SK-N-SH (cell line): ENCODE results near the gene PRR36. TPM values are rescaled to one million over a fixed set of nuclear protein-coding genes. Genes with fewer than 3 reads are reported as not detected.

ENCODE experiments used
- CTCF ChIA-PET: fragments of 300-600, 350-600 bp; formaldehyde crosslinking; extraction: SDS; loops from one replicate; lab custom pipeline; 2021; lab: Yijun Ruan, JAX
- POLR2A ChIA-PET: fragments of 350-600 bp; sonication (Branson Sonifier 250); formaldehyde crosslinking; extraction: SDS; loops from one replicate; lab custom pipeline; 2020; ENCODE audit warnings: antibody characterized with exemption, inconsistent platforms; lab: Yijun Ruan, JAX
- DNase-seq: peaks from one replicate; pipeline ENCODE4 v3.0.0; 2012
- H2AFZ ChIP-seq: fragments of 200-600 bp; sonication (generic); 2 replicates; pipeline ENCODE4 v1.8.1; 2016; ENCODE audit warnings: antibody characterized with exemption, mild to moderate bottlenecking, low read depth
- H3F3A ChIP-seq: fragments of 200-600 bp; sonication (generic); replicated peaks from 2 replicates; pipeline ENCODE3; 2016; ENCODE audit warnings: antibody characterized with exemption, mild to moderate bottlenecking; ENCODE audit not compliant: insufficient read depth
- H3K27ac ChIP-seq, 2 experiments: fragments of 200-500 bp in 1 of 2; fragments of 200-600 bp in 1 of 2; sonication (Bioruptor generic) in 1 of 2; sonication (generic), shearing (Covaris generic) in 1 of 2; 2 replicates each; pipeline versions ENCODE4 v1.5.1 to v1.6.1; 2014 to 2016; ENCODE audit warnings: low read depth in 2 of 2, inconsistent platforms in 1 of 2, low read length in 1 of 2, mild to moderate bottlenecking in 1 of 2, mixed read lengths in 1 of 2
- H3K27me3 ChIP-seq: fragments of 200-600 bp; sonication (generic), shearing (Covaris generic); 2 replicates; pipeline ENCODE4 v1.6.1; 2016; ENCODE audit warnings: mixed run types; ENCODE audit not compliant: insufficient read depth
- H3K36me3 ChIP-seq, 2 experiments: fragments of 200-500 bp in 1 of 2; fragments of 200-600 bp in 1 of 2; sonication (Bioruptor generic) in 1 of 2; sonication (generic) in 1 of 2; replicated peaks in 1 of 2; 2 replicates each; pipeline versions ENCODE3 to v1.5.1; 2014 to 2016; ENCODE audit warnings: low read length in 1 of 2, mild to moderate bottlenecking in 1 of 2; ENCODE audit not compliant: insufficient read depth in 2 of 2, control insufficient read depth in 1 of 2
- H3K4me1 ChIP-seq, 2 experiments: fragments of 200-500 bp in 1 of 2; fragments of 200-600 bp in 1 of 2; sonication (Bioruptor generic) in 1 of 2; sonication (generic), shearing (Covaris generic) in 1 of 2; 2 replicates each; pipeline versions ENCODE4 v1.5.1 to v1.6.1; 2014 to 2016; ENCODE audit warnings: low read depth in 1 of 2, low read length in 1 of 2, mixed run types in 1 of 2; ENCODE audit not compliant: insufficient read depth in 2 of 2, control insufficient read depth in 1 of 2
- H3K4me2 ChIP-seq: fragments of 200-600 bp; sonication (generic), shearing (Covaris generic); 2 replicates; pipeline ENCODE4 v1.6.1; 2017; ENCODE audit warnings: mixed run types
- H3K4me3 ChIP-seq, 2 experiments: fragments of 200-500 bp in 1 of 2; fragments of 200-600 bp in 1 of 2; sonication (Bioruptor generic) in 1 of 2; sonication (generic), shearing (Covaris generic) in 1 of 2; 2 replicates each; pipeline versions ENCODE4 v1.5.1 to v1.8.1; 2014 to 2016; ENCODE audit warnings: low read depth in 2 of 2, inconsistent platforms in 1 of 2, low read length in 1 of 2, mild to moderate bottlenecking in 1 of 2, mixed read lengths in 1 of 2, moderate library complexity in 1 of 2
- H3K79me2 ChIP-seq: fragments of 200-600 bp; sonication (generic); 2 replicates; pipeline ENCODE4 v1.8.1; 2017; ENCODE audit warnings: mild to moderate bottlenecking; ENCODE audit not compliant: insufficient read depth
- H3K9ac ChIP-seq: fragments of 200-600 bp; sonication (generic); 2 replicates; pipeline ENCODE4 v1.6.1; 2017; ENCODE audit warnings: mixed run types
- H3K9me2 ChIP-seq: fragments of 200-600 bp; sonication (generic); 2 replicates; pipeline ENCODE4 v1.6.1; 2017; ENCODE audit warnings: mixed run types
- H3K9me3 ChIP-seq: fragments of 200-600 bp; sonication (generic); 2 replicates; pipeline ENCODE4 v1.6.1; 2017; ENCODE audit warnings: mixed run types, mild to moderate bottlenecking, moderate library complexity
- H4K20me1 ChIP-seq: fragments of 200-600 bp; sonication (generic); 2 replicates; pipeline ENCODE4 v1.6.1; 2017; ENCODE audit warnings: mild to moderate bottlenecking, mixed run types; ENCODE audit not compliant: insufficient read depth
- EZH2phosphoT487 ChIP-seq: fragments of 200-600 bp; sonication (generic); IDR thresholded peaks from 2 replicates; pipeline ENCODE4 v1.6.1; 2017; ENCODE audit warnings: low read depth, mixed run types, mild to moderate bottlenecking, antibody characterized with exemption, moderate library complexity, borderline replicate concordance
- FOSL2 ChIP-seq: IDR thresholded peaks from 2 replicates; pipeline ENCODE4 v1.4.0; 2012; ENCODE audit warnings: low read depth, mild to moderate bottlenecking, moderate library complexity, borderline replicate concordance
- GABPA ChIP-seq: IDR thresholded peaks from 2 replicates; pipeline ENCODE4 v1.4.0; 2012; ENCODE audit warnings: low read depth, mild to moderate bottlenecking
- GATA2 ChIP-seq: sonication (generic); formaldehyde crosslinking; IDR thresholded peaks from 2 replicates; pipeline ENCODE4 v1.5.0; 2020; ENCODE audit warnings: mild to moderate bottlenecking, missing genetic modification reagents
- MAX ChIP-seq: IDR thresholded peaks from 2 replicates; pipeline ENCODE4 v1.4.0; 2012; ENCODE audit warnings: low read depth
- NFIC ChIP-seq: IDR thresholded peaks from 2 replicates; pipeline ENCODE4 v1.4.0; 2012; ENCODE audit warnings: borderline replicate concordance
- PBX3 ChIP-seq: IDR thresholded peaks from 2 replicates; pipeline ENCODE4; 2012
- POLR2AphosphoS5 ChIP-seq: IDR thresholded peaks from 2 replicates; pipeline ENCODE4 v1.6.1; 2012; ENCODE audit warnings: low read depth, low read length
- RAD21 ChIP-seq: IDR thresholded peaks from 2 replicates; pipeline ENCODE4 v1.6.1; 2012; ENCODE audit warnings: mild to moderate bottlenecking, low read length
- USF1 ChIP-seq: IDR thresholded peaks from 2 replicates; pipeline ENCODE4 v1.4.0; 2012; ENCODE audit warnings: low read depth, borderline replicate concordance
- whole genome bisulfite sequencing: methylation state at CpG from one replicate; pipeline ENCODE4 v1.1.6; 2017; ENCODE audit warnings: low lambda C conversion rate; 5-methylcytosine and 5-hydroxymethylcytosine counted together
- polyA plus RNA-seq, 3 experiments: library from polyadenylated mRNA; depleted of rRNA; stranded (reverse); fragments of >200 nt; gene quantifications; 2 replicates each; pipeline ENCODE4 v1.2.3, GENCODE V29; 2012
- TF ChIP-seq, protein P1 (sequence below): IDR thresholded peaks from 2 replicates; pipeline ENCODE4 v1.4.0; 2012; ENCODE audit warnings: low read depth, borderline replicate concordance

PRR36 gene
- polyA plus RNA-seq, 1 of the 3 experiments (the other 2 are of a cell fraction) = 0.18 TPM

GRCh38 chr19:7908742-7909461 is 34.7 kb upstream of the PRR36 start:
- POLR2A ChIA-PET = no interaction called here
- H3K27ac ChIP-seq = no peak overlapping the region; a peak in 1 of 4 replicates
- H3K4me2 ChIP-seq = no peak overlapping the region
- H2AFZ ChIP-seq = no peak overlapping the region
- peaks cover 0 to 12% of the 10 kb centered on the region in 2 experiments; a peak in 2 of 4 replicates for H3K4me1 ChIP-seq
- DNase-seq = no peak
- no peak for TF ChIP-seq RAD21
- TF ChIP-seq GABPA = no peak
- no peak for TF ChIP-seq MAX
- no peak for TF ChIP-seq USF1
- no peak for TF ChIP-seq NFIC
- no peak for TF ChIP-seq PBX3
- TF ChIP-seq, protein P1, sequence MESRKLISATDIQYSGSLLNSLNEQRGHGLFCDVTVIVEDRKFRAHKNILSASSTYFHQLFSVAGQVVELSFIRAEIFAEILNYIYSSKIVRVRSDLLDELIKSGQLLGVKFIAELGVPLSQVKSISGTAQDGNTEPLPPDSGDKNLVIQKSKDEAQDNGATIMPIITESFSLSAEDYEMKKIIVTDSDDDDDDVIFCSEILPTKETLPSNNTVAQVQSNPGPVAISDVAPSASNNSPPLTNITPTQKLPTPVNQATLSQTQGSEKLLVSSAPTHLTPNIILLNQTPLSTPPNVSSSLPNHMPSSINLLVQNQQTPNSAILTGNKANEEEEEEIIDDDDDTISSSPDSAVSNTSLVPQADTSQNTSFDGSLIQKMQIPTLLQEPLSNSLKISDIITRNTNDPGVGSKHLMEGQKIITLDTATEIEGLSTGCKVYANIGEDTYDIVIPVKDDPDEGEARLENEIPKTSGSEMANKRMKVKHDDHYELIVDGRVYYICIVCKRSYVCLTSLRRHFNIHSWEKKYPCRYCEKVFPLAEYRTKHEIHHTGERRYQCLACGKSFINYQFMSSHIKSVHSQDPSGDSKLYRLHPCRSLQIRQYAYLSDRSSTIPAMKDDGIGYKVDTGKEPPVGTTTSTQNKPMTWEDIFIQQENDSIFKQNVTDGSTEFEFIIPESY = no peak
- TF ChIP-seq FOSL2 = no peak
- TF ChIP-seq, all 33 proteins: peak for 0
- Histone ChIP-seq H3K79me2 (peaks cover 43% of the 10 kb centered on the region), H3K9me2 (no peaks in the 10 kb centered on the region), H4K20me1 (peaks cover 36% of the 10 kb centered on the region), H3K36me3 (peaks cover 3 to 35% of the 10 kb centered on the region in 2 experiments), H3K4me3 (no peak overlapping the region), H3F3A (peaks cover 6% of the 10 kb centered on the region), H3K27me3 (no peaks in the 10 kb centered on the region), H3K9ac (no peak overlapping the region), H3K9me3 (no peaks in the 10 kb centered on the region)
- CTCF ChIA-PET = interaction anchor here (1.3 to 1.7 kb wide), 3 partner anchors 9 to 56 kb away, joined by 3 to 5 read pairs (median 4); partner anchors contain the start of gene LRRC8E
- 98% methylated on average over 11 of the region's 19 CpGs for WGBS

DNA sequence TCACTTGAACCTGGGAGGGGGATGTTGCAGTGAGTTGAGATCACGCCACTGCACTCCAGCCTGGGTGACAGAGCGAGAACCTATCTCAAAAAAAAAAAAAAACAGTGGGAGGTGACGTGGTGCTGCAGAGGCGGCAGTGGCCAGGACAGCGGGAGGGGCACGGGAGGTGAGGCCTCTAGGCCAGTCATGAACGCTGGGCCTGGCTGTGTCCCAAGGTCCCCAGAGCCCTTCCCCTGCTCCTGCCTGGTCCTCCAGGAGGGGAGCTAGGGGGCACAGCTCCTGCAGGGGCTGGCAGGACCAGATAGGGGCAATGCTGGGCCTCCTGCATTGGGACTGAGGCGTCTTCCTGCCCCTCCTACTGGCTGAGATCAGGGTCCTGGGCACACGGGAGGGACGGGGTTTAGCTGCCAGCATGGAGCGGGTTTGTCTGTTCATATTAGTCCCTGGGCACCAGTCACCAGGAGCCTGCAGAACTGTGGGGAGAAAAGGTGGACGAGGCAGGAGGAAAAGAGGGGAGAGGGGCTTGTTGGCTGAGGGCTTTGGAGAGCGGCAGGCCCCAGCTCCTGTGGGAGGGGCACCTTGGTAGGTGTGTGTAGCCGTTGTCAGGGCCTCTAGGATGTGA is 34.0 kb upstream of the PRR36 start:
- 96% methylated on average over 12 of the region's 14 CpGs for WGBS
- Histone ChIP-seq H3K36me3 (peaks cover 3 to 35% of the 10 kb centered on the region in 2 experiments), H3K79me2 (peaks cover 43% of the 10 kb centered on the region), H3K4me1 (peaks cover 0 to 12% of the 10 kb centered on the region in 2 experiments; a peak in 2 of 4 replicates), H3K27ac (no peak overlapping the region; a peak in 1 of 4 replicates), H3K27me3 (no peaks in the 10 kb centered on the region), H3K9ac (no peak overlapping the region), H3K9me2 (no peaks in the 10 kb centered on the region), H3K4me2 (no peak overlapping the region), H3F3A (no peaks in the 10 kb centered on the region), H2AFZ (no peak overlapping the region), H3K9me3 (no peaks in the 10 kb centered on the region), H3K4me3 (no peak overlapping the region), H4K20me1 (peaks cover 36% of the 10 kb centered on the region)
- POLR2A ChIA-PET = interaction anchor here (1.3 kb wide), 1 partner anchor 9 kb away, joined by 5 read pairs; no protein-coding TSS in a partner anchor
- CTCF ChIA-PET = interaction anchor here (0.8 to 1.7 kb wide), 4 partner anchors 10 to 55 kb away, joined by 3 to 5 read pairs (median 4); partner anchors contain the start of gene LRRC8E
- TF ChIP-seq EZH2phosphoT487 (no peak), POLR2AphosphoS5 (no peak), GATA2 (CRISPR knock-in tag) (no peak)
- TF ChIP-seq, protein P1 = no peak
- no peak for DNase-seq
